Liver (tissue), 9 donors: ENCODE data around the gene INTS1. TPM values are rescaled to one million over a fixed set of nuclear protein-coding genes. Genes with fewer than 3 reads are reported as not detected.

Experiments
- DNase-seq: peaks from one replicate; pipeline ENCODE4 v3.0.0-alpha.2; 2017; ENCODE audit warnings: low spot score
- H3K27ac ChIP-seq, 2 donors: one replicate each; pipeline ENCODE4 v1.7.0; 2013; ENCODE audit warnings: inconsistent platforms in 2 of 2, low read length in 2 of 2, control low read depth in 1 of 2, low read depth in 1 of 2, mild to moderate bottlenecking in 1 of 2
- H3K27me3 ChIP-seq, 4 donors: one replicate each; pipeline versions ENCODE4 v1.6.1 to v1.7.0; 2013; ENCODE audit warnings: low read length in 3 of 4, inconsistent platforms in 1 of 4, mild to moderate bottlenecking in 1 of 4, moderate library complexity in 1 of 4; ENCODE audit not compliant: control insufficient read depth in 4 of 4, insufficient read depth in 4 of 4
- H3K36me3 ChIP-seq, 4 donors: one replicate each; pipeline versions ENCODE4 v1.6.1 to v1.7.0; 2013; ENCODE audit warnings: low read length in 3 of 4, mild to moderate bottlenecking in 3 of 4, low read depth in 1 of 4, moderate library complexity in 1 of 4; ENCODE audit not compliant: control insufficient read depth in 4 of 4, insufficient read depth in 3 of 4
- H3K4me1 ChIP-seq, 4 donors: one replicate each; pipeline versions ENCODE4 v1.6.1 to v1.7.0; 2013; ENCODE audit warnings: low read length in 3 of 4, mild to moderate bottlenecking in 3 of 4, moderate library complexity in 1 of 4; ENCODE audit not compliant: control insufficient read depth in 4 of 4, insufficient read depth in 4 of 4
- H3K4me3 ChIP-seq, 3 donors: one replicate each; pipeline versions ENCODE4 v1.6.1 to v1.7.0; 2013; ENCODE audit warnings: low read length in 3 of 3, control low read depth in 1 of 3, low read depth in 1 of 3, mild to moderate bottlenecking in 1 of 3
- H3K9ac ChIP-seq, 2 donors: one replicate each; pipeline ENCODE4 v1.7.0; 2013; ENCODE audit warnings: low read length in 2 of 2, mild to moderate bottlenecking in 2 of 2, moderate library complexity in 2 of 2, control low read depth in 1 of 2, low read depth in 1 of 2
- H3K9me3 ChIP-seq, 4 donors: one replicate each; pipeline versions ENCODE4 v1.6.1 to v1.7.0; 2013; ENCODE audit warnings: low read length in 3 of 4; ENCODE audit not compliant: control insufficient read depth in 4 of 4
- EGR1 ChIP-seq, 2 donors: IDR thresholded peaks; 2 replicates each; pipeline ENCODE4 v1.6.1; 2016 to 2018; ENCODE audit warnings: antibody characterized with exemption in 2 of 2, low read depth in 2 of 2
- FOXA1 ChIP-seq: IDR thresholded peaks from 2 replicates; pipeline ENCODE4 v1.6.1; 2016; ENCODE audit warnings: antibody characterized with exemption
- FOXA2 ChIP-seq: IDR thresholded peaks from 2 replicates; pipeline ENCODE4 v1.6.1; 2016; ENCODE audit warnings: antibody characterized with exemption
- HNF4G ChIP-seq: IDR thresholded peaks from 2 replicates; pipeline ENCODE4 v1.6.1; 2016; ENCODE audit warnings: antibody characterized with exemption
- JUND ChIP-seq, 2 donors: IDR thresholded peaks; 2 replicates each; pipeline ENCODE4 v1.6.1; 2016; ENCODE audit warnings: antibody characterized with exemption in 2 of 2
- RAD21 ChIP-seq, 2 donors: IDR thresholded peaks; 2 replicates each; pipeline ENCODE4 v1.6.1; 2016; ENCODE audit warnings: antibody characterized with exemption in 2 of 2, mild to moderate bottlenecking in 2 of 2
- RXRA ChIP-seq, 2 donors: IDR thresholded peaks; 2 replicates each; pipeline ENCODE4 v1.6.1; 2017 to 2018; ENCODE audit warnings: antibody characterized with exemption in 2 of 2, mild to moderate bottlenecking in 1 of 2
- SP1 ChIP-seq: IDR thresholded peaks from 2 replicates; pipeline ENCODE4 v1.6.1; 2018; ENCODE audit warnings: antibody characterized with exemption, mild to moderate bottlenecking
- YY1 ChIP-seq: IDR thresholded peaks from 2 replicates; pipeline ENCODE4 v1.6.1; 2016; ENCODE audit warnings: antibody characterized with exemption, mild to moderate bottlenecking
- WGBS: extraction: QIAGEN DNeasy Blood & Tissue Kit; methylation state at CpG from one replicate; pipeline ENCODE4 v1.1.7; 2013; 5-methylcytosine and 5-hydroxymethylcytosine counted together
- polyA plus RNA-seq, 2 donors: library from polyadenylated mRNA; stranded (reverse) in 1 of 2; unstranded in 1 of 2; fragments of 200-250 nt in 1 of 2; fragments of >200 nt in 1 of 2; fragmentation: Nextera tagmentation in 1 of 2; extraction: Ambion mirVana in 1 of 2; gene quantifications; one replicate each; pipeline versions ENCODE4 v1.2.1 to v1.2.3, GENCODE V29; 2013 to 2015
- total RNA-seq, 2 donors: library from RNA; depleted of rRNA; stranded (reverse); fragments of >200 nt; gene quantifications; one replicate each; pipeline ENCODE4 v1.2.3, GENCODE V29; 2014
- TF ChIP-seq, protein P1 (sequence below): fragments of 150-350 bp; IDR thresholded peaks from 2 replicates; pipeline ENCODE4 v1.5.1; 2017; ENCODE audit warnings: improper control_type of control experiment, low read depth, low read length; ENCODE audit not compliant: missing input control
- TF ChIP-seq, protein P2 (sequence below): IDR thresholded peaks from 2 replicates; pipeline ENCODE4 v1.6.1; 2016; ENCODE audit warnings: antibody characterized with exemption
- TF ChIP-seq, protein P3 (sequence below): IDR thresholded peaks from 2 replicates; pipeline ENCODE4 v1.6.1; 2016; ENCODE audit warnings: antibody characterized with exemption
- TF ChIP-seq, protein P4 (sequence below): IDR thresholded peaks from 2 replicates; pipeline ENCODE4 v1.6.1; 2016; ENCODE audit warnings: antibody characterized with exemption
- TF ChIP-seq, protein P5 (sequence below): IDR thresholded peaks from 2 replicates; pipeline ENCODE4 v1.6.1; 2016; ENCODE audit warnings: antibody characterized with exemption, mild to moderate bottlenecking
- donor health status: healthy.
- donor health status: healthy.
- donor health status: healthy.
- donor health status: healthy.
- donor health status: healthy.

Gene INTS1
- total and polyA plus RNA-seq, 4 donors, result 14.6 to 37.9 (median 30.7) TPM

DNA sequence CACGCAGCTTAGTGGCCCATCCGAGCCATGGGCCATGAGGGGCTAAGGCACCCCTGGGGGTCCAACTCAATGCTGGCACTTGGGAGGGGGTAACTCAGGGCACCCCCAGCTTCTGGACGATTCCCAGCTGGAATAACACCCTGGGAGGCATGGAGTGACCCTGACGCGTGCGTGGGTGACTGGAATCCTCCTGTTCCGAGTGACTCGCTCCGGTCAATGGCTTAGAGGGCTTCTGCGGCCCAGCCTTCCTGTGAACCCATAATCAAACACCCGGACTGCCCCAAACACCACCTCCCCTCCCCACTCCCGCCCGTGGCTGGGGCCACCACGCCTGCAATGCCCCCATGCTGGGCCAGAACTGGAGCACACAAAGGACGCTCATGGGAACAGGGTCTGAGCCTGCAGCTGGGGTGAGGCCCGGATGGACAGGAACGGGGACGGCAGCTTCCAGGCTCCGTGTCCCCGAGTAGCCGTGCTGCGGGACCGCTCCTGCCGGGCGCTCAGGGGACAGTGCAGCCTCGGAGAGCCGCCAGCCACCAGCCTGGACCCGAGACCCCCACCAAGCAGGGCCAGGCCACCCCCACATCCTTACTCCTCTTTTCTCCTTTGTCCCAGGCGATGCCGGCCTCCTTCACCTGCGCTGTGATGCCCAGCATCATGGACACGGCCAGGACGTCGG lies 8.5 kb downstream of the INTS1 start:
- DNase-seq, result no peak
- Histone ChIP-seq H3K36me3 (peaks cover 12 to 72% (median 20%) of the 10 kb centered on the region in 4 donors), H3K27ac (no peak overlapping the region), H3K9me3 (no peaks in the 10 kb centered on the region), H3K27me3 (no peaks in the 10 kb centered on the region), H3K9ac (no peak overlapping the region), H3K4me1 (no peaks in the 10 kb centered on the region), H3K4me3 (no peak overlapping the region)
- TF ChIP-seq, protein P1, sequence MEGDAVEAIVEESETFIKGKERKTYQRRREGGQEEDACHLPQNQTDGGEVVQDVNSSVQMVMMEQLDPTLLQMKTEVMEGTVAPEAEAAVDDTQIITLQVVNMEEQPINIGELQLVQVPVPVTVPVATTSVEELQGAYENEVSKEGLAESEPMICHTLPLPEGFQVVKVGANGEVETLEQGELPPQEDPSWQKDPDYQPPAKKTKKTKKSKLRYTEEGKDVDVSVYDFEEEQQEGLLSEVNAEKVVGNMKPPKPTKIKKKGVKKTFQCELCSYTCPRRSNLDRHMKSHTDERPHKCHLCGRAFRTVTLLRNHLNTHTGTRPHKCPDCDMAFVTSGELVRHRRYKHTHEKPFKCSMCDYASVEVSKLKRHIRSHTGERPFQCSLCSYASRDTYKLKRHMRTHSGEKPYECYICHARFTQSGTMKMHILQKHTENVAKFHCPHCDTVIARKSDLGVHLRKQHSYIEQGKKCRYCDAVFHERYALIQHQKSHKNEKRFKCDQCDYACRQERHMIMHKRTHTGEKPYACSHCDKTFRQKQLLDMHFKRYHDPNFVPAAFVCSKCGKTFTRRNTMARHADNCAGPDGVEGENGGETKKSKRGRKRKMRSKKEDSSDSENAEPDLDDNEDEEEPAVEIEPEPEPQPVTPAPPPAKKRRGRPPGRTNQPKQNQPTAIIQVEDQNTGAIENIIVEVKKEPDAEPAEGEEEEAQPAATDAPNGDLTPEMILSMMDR, result no peak
- no peak for TF ChIP-seq RXRA (IDR thresholded peaks at IDR 0.05)
- no peak for TF ChIP-seq RAD21 (IDR thresholded peaks at IDR 0.05)
- TF ChIP-seq, protein P2, sequence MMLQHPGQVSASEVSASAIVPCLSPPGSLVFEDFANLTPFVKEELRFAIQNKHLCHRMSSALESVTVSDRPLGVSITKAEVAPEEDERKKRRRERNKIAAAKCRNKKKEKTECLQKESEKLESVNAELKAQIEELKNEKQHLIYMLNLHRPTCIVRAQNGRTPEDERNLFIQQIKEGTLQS, result no peak
- TF ChIP-seq, protein P3, sequence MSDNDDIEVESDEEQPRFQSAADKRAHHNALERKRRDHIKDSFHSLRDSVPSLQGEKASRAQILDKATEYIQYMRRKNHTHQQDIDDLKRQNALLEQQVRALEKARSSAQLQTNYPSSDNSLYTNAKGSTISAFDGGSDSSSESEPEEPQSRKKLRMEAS, result no peak
- TF ChIP-seq FOXA2, result no peak
- TF ChIP-seq, protein P4, sequence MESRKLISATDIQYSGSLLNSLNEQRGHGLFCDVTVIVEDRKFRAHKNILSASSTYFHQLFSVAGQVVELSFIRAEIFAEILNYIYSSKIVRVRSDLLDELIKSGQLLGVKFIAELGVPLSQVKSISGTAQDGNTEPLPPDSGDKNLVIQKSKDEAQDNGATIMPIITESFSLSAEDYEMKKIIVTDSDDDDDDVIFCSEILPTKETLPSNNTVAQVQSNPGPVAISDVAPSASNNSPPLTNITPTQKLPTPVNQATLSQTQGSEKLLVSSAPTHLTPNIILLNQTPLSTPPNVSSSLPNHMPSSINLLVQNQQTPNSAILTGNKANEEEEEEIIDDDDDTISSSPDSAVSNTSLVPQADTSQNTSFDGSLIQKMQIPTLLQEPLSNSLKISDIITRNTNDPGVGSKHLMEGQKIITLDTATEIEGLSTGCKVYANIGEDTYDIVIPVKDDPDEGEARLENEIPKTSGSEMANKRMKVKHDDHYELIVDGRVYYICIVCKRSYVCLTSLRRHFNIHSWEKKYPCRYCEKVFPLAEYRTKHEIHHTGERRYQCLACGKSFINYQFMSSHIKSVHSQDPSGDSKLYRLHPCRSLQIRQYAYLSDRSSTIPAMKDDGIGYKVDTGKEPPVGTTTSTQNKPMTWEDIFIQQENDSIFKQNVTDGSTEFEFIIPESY, result no peak
- no peak for TF ChIP-seq SP1
- no peak for TF ChIP-seq JUND (IDR thresholded peaks at IDR 0.05)
- TF ChIP-seq, protein P5, sequence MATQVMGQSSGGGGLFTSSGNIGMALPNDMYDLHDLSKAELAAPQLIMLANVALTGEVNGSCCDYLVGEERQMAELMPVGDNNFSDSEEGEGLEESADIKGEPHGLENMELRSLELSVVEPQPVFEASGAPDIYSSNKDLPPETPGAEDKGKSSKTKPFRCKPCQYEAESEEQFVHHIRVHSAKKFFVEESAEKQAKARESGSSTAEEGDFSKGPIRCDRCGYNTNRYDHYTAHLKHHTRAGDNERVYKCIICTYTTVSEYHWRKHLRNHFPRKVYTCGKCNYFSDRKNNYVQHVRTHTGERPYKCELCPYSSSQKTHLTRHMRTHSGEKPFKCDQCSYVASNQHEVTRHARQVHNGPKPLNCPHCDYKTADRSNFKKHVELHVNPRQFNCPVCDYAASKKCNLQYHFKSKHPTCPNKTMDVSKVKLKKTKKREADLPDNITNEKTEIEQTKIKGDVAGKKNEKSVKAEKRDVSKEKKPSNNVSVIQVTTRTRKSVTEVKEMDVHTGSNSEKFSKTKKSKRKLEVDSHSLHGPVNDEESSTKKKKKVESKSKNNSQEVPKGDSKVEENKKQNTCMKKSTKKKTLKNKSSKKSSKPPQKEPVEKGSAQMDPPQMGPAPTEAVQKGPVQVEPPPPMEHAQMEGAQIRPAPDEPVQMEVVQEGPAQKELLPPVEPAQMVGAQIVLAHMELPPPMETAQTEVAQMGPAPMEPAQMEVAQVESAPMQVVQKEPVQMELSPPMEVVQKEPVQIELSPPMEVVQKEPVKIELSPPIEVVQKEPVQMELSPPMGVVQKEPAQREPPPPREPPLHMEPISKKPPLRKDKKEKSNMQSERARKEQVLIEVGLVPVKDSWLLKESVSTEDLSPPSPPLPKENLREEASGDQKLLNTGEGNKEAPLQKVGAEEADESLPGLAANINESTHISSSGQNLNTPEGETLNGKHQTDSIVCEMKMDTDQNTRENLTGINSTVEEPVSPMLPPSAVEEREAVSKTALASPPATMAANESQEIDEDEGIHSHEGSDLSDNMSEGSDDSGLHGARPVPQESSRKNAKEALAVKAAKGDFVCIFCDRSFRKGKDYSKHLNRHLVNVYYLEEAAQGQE, result no peak
- TF ChIP-seq YY1, result no peak
- TF ChIP-seq HNF4G, result no peak
- no peak for TF ChIP-seq EGR1 (IDR thresholded peaks at IDR 0.05; ENCODE audit: low read depth in 2 of 2)
- no peak for TF ChIP-seq FOXA1
- 95% methylated on average over 34 of the region's 34 CpGs for WGBS
